GM21786 (cell line): Measurements from ENCODE around the gene SPRYD3.
"Not testable (repeated sequence)": the region's sequence is repeated elsewhere in the genome, so short reads cannot be mapped to it uniquely, and the experiment has no call there.

Experiments
- ATAC-seq: cut with Tn5 transposase; IDR thresholded peaks from one replicate; pipeline ENCODE4 v1.9.1; 2021; ENCODE audit not compliant: unreplicated experiment

Gene SPRYD3

GRCh38 chr12:53101931-53102781 lies 23.0 kb upstream of the SPRYD3 start:
- no peak for ATAC-seq

- no peak for ATAC-seq
These were observed 22.1 kb upstream of the SPRYD3 start for GRCh38 chr12:53101266-53101665.

- ATAC-seq, result no peak
These were observed 21.4 kb upstream of the SPRYD3 start for GRCh38 chr12:53100466-53101151.

- no peak for ATAC-seq
These were observed 20.1 kb upstream of the SPRYD3 start for GRCh38 chr12:53099071-53099882.

GRCh38 chr12:53098354-53098981 lies 19.3 kb upstream of the SPRYD3 start:
- ATAC-seq, result no peak

- ATAC-seq, result peak; percentile 40
These were observed 18.6 kb upstream of the SPRYD3 start, which contains the start of gene IGFBP6 for GRCh38 chr12:53097564-53098353. Gene IGFBP6, plus strand, starts transcription at chr12:53097667. Its CDS starts 51 bp downstream, at chr12:53097718.

GRCh38 chr12:53097207-53097563 lies 18.0 kb upstream of the SPRYD3 start:
- ATAC-seq, result no peak

- ATAC-seq, result no peak
These were observed 17.6 kb upstream of the SPRYD3 start for GRCh38 chr12:53096759-53097158.

- ATAC-seq, result no peak
These were observed 17.0 kb upstream of the SPRYD3 start for GRCh38 chr12:53096089-53096741.

- not testable (repeated sequence) for ATAC-seq
These were observed 16.4 kb upstream of the SPRYD3 start for GRCh38 chr12:53095596-53095895.

GRCh38 chr12:53094796-53095595 lies 15.8 kb upstream of the SPRYD3 start:
- ATAC-seq, result not testable (repeated sequence)

- no peak for ATAC-seq
These were observed 15.2 kb upstream of the SPRYD3 start for GRCh38 chr12:53094394-53094787.

- no peak for ATAC-seq
These were observed 14.7 kb upstream of the SPRYD3 start for GRCh38 chr12:53093777-53094393.

- ATAC-seq, result no peak
These were observed 12.6 kb upstream of the SPRYD3 start for GRCh38 chr12:53091756-53092155.

GRCh38 chr12:53090554-53090953 lies 11.4 kb upstream of the SPRYD3 start:
- no peak for ATAC-seq

GRCh38 chr12:53090105-53090504 lies 10.9 kb upstream of the SPRYD3 start:
- no peak for ATAC-seq

- ATAC-seq, result no peak
These were observed 7.2 kb upstream of the SPRYD3 start for GRCh38 chr12:53086361-53086760.

- ATAC-seq, result no peak
These were observed 3.5 kb upstream of the SPRYD3 start for GRCh38 chr12:53082637-53083175.
